ENCODE results near the gene LYSET.

GRCh38 chr14:93206793-93207467, 21.8 kb downstream of the LYSET start, which contains the start of the genes GON7 and UBR7:
- TF ChIP-seq, protein P1, sequence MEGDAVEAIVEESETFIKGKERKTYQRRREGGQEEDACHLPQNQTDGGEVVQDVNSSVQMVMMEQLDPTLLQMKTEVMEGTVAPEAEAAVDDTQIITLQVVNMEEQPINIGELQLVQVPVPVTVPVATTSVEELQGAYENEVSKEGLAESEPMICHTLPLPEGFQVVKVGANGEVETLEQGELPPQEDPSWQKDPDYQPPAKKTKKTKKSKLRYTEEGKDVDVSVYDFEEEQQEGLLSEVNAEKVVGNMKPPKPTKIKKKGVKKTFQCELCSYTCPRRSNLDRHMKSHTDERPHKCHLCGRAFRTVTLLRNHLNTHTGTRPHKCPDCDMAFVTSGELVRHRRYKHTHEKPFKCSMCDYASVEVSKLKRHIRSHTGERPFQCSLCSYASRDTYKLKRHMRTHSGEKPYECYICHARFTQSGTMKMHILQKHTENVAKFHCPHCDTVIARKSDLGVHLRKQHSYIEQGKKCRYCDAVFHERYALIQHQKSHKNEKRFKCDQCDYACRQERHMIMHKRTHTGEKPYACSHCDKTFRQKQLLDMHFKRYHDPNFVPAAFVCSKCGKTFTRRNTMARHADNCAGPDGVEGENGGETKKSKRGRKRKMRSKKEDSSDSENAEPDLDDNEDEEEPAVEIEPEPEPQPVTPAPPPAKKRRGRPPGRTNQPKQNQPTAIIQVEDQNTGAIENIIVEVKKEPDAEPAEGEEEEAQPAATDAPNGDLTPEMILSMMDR (IDR thresholded peaks at IDR 0.05), result peak; percentile 15 to 49 (median 31)
- TF ChIP-seq POLR2A (IDR thresholded peaks at IDR 0.05), result peak; percentile 50
